ENCODE measurements around the gene MCM8. TPM values are rescaled to one million over a fixed set of nuclear protein-coding genes. Genes with fewer than 3 reads are reported as not detected.

MCM8 gene
- total and polyA plus RNA-seq, 4 donors: 2.0 to 7.2 (median 3.3) TPM

GRCh38 chr20:5928836-5929715, 21.4 kb upstream of the MCM8 start:
- Histone ChIP-seq H3K4me1 (ENCODE audit: control insufficient read depth in 5 of 5, insufficient read depth in 5 of 5, low read length in 5 of 5) (no peaks in the 10 kb centered on the region), H3K9ac (ENCODE audit: insufficient read depth in 1 of 2, low read length in 2 of 2) (no peak overlapping the region), H3K27ac (ENCODE audit: low read depth in 1 of 2, low read length in 1 of 2) (no peak overlapping the region), H3K36me3 (ENCODE audit: control insufficient read depth in 4 of 4, insufficient read depth in 4 of 4, low read length in 4 of 4) (no peaks in the 10 kb centered on the region), H3K27me3 (ENCODE audit: control insufficient read depth in 3 of 3, insufficient read depth in 3 of 3, low read length in 2 of 3) (no peaks in the 10 kb centered on the region), H3K9me3 (ENCODE audit: control insufficient read depth in 4 of 4, insufficient read depth in 3 of 4, low read length in 3 of 4) (no peaks in the 10 kb centered on the region), H3K4me3 (no peak overlapping the region)
- DNase-seq (no peak), ATAC-seq (ENCODE audit: insufficient read depth, low FRiP score) (no peak)
- TF ChIP-seq, protein P1, sequence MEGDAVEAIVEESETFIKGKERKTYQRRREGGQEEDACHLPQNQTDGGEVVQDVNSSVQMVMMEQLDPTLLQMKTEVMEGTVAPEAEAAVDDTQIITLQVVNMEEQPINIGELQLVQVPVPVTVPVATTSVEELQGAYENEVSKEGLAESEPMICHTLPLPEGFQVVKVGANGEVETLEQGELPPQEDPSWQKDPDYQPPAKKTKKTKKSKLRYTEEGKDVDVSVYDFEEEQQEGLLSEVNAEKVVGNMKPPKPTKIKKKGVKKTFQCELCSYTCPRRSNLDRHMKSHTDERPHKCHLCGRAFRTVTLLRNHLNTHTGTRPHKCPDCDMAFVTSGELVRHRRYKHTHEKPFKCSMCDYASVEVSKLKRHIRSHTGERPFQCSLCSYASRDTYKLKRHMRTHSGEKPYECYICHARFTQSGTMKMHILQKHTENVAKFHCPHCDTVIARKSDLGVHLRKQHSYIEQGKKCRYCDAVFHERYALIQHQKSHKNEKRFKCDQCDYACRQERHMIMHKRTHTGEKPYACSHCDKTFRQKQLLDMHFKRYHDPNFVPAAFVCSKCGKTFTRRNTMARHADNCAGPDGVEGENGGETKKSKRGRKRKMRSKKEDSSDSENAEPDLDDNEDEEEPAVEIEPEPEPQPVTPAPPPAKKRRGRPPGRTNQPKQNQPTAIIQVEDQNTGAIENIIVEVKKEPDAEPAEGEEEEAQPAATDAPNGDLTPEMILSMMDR (IDR thresholded peaks at IDR 0.05; ENCODE audit: control extremely low read depth, extremely low read depth): no peak
- WGBS, 2 donors: 73% methylated on average over 8 of the region's 8 CpGs

DNA sequence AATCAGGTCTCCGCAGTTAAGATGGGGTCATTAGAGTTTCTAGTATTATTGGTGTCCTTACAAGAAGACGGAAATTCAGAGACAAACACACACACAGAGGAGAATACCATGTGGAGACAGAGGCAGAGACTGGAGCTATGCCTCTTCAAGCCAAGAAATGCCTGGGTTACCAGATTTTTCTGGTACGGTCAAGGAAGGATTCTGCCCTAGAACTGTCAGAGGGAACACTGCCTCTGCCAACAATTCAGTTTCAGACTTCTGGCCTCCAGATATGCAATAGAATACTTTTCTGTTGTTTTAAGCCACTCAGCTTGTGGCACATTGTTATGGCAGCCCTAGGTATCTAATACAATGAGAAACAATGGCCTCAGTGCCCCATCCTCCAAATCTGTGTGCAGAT, 19.0 kb upstream of the MCM8 start:
- no peak overlapping the region for H3K9ac ChIP-seq (ENCODE audit: insufficient read depth in 1 of 2, low read length in 2 of 2)
- no peaks in the 10 kb centered on the region for H3K9me3 ChIP-seq (ENCODE audit: control insufficient read depth in 4 of 4, insufficient read depth in 3 of 4, low read length in 3 of 4)
- H3K27me3 ChIP-seq (ENCODE audit: control insufficient read depth in 3 of 3, insufficient read depth in 3 of 3, low read length in 2 of 3): no peaks in the 10 kb centered on the region
- TF ChIP-seq, protein P1 (IDR thresholded peaks at IDR 0.05; ENCODE audit: control extremely low read depth, extremely low read depth): no peak
- WGBS, 2 donors: 92 to 94% methylated on average over 3 of the region's 3 CpGs
- H3K4me3 ChIP-seq: no peak overlapping the region
- H3K36me3 ChIP-seq (ENCODE audit: control insufficient read depth in 4 of 4, insufficient read depth in 4 of 4, low read length in 4 of 4): no peaks in the 10 kb centered on the region
- no peak for ATAC-seq (ENCODE audit: insufficient read depth, low FRiP score)
- no peak for DNase-seq
- H3K4me1 ChIP-seq (ENCODE audit: control insufficient read depth in 5 of 5, insufficient read depth in 5 of 5, low read length in 5 of 5): no peaks in the 10 kb centered on the region
- H3K27ac ChIP-seq (ENCODE audit: low read depth in 1 of 2, low read length in 1 of 2): no peak overlapping the region

- ATAC-seq (ENCODE audit: insufficient read depth, low FRiP score): no peak
- no peaks in the 10 kb centered on the region for H3K9me3 ChIP-seq (ENCODE audit: control insufficient read depth in 4 of 4, insufficient read depth in 3 of 4, low read length in 3 of 4)
- no peak for DNase-seq
- no peak overlapping the region for H3K9ac ChIP-seq (ENCODE audit: insufficient read depth in 1 of 2, low read length in 2 of 2)
- H3K27ac ChIP-seq (ENCODE audit: low read depth in 1 of 2, low read length in 1 of 2): no peak overlapping the region
- no peaks in the 10 kb centered on the region for H3K4me1 ChIP-seq (ENCODE audit: control insufficient read depth in 5 of 5, insufficient read depth in 5 of 5, low read length in 5 of 5)
- WGBS, 2 donors: 79 to 96% methylated on average over 3 of the region's 3 CpGs
- no peak overlapping the region for H3K4me3 ChIP-seq
- H3K36me3 ChIP-seq (ENCODE audit: control insufficient read depth in 4 of 4, insufficient read depth in 4 of 4, low read length in 4 of 4): no peaks in the 10 kb centered on the region
- H3K27me3 ChIP-seq (ENCODE audit: control insufficient read depth in 3 of 3, insufficient read depth in 3 of 3, low read length in 2 of 3): no peaks in the 10 kb centered on the region
- TF ChIP-seq, protein P1 (IDR thresholded peaks at IDR 0.05; ENCODE audit: control extremely low read depth, extremely low read depth): no peak
Observed at GRCh38 chr20:5932796-5933195, 17.7 kb upstream of the MCM8 start.

All from lung (tissue), 12 donors.